ENCODE results near the gene TMEM50B. TPM values are rescaled to one million over a fixed set of nuclear protein-coding genes. Genes with fewer than 3 reads are reported as not detected.

Gene TMEM50B
- total RNA-seq, result 37.3 to 41.1 TPM (median 39.5 TPM) in 3 replicates

- no peak for TF ChIP-seq CTCF (IDR thresholded peaks at IDR 0.05; ENCODE audit: unreplicated experiment)
- H3K4me1 Mint-ChIP-seq, result peaks cover 11% of the 10 kb centered on the region
- peak within 1 kb of the TSS; percentile 98 for H3K27ac Mint-ChIP-seq
- DNase-seq (ENCODE audit: low spot score in 2 of 2, unreplicated experiment in 2 of 2), result peak; percentile 92 to 93
- no peaks in the 10 kb centered on the region for H3K9me3 Mint-ChIP-seq
- no peaks in the 10 kb centered on the region for H3K27me3 Mint-ChIP-seq (ENCODE audit: low read depth)
- H3K4me3 Mint-ChIP-seq, result peak within 1 kb of the TSS; percentile 92
- H3K36me3 Mint-ChIP-seq, result no peaks in the 10 kb centered on the region
These were observed at the start of gene TMEM50B for GRCh38 chr21:33479679-33480480. Gene TMEM50B (minus strand): TSS chr21:33479974. CDS start chr21:33468885, 11,089 bp downstream.

- Mint-ChIP-seq H3K27ac (no peak overlapping the region), H3K9me3 (no peaks in the 10 kb centered on the region), H3K4me1 (no peaks in the 10 kb centered on the region), H3K4me3 (no peak overlapping the region), H3K27me3 (ENCODE audit: low read depth) (no peaks in the 10 kb centered on the region), H3K36me3 (peaks cover 26% of the 10 kb centered on the region)
- DNase-seq (ENCODE audit: low spot score in 2 of 2, unreplicated experiment in 2 of 2), result no peak
- TF ChIP-seq CTCF (IDR thresholded peaks at IDR 0.05; ENCODE audit: unreplicated experiment), result no peak
These were observed 43.2 kb upstream of the TMEM50B start for GRCh38 chr21:33522953-33523349.

GRCh38 chr21:33522297-33522952, 42.7 kb upstream of the TMEM50B start:
- no peak overlapping the region for H3K27ac Mint-ChIP-seq
- no peak for TF ChIP-seq CTCF (IDR thresholded peaks at IDR 0.05; ENCODE audit: unreplicated experiment)
- no peak for DNase-seq (ENCODE audit: low spot score in 2 of 2, unreplicated experiment in 2 of 2)
- H3K4me3 Mint-ChIP-seq, result no peak overlapping the region
- no peaks in the 10 kb centered on the region for H3K27me3 Mint-ChIP-seq (ENCODE audit: low read depth)
- H3K9me3 Mint-ChIP-seq, result no peaks in the 10 kb centered on the region
- H3K36me3 Mint-ChIP-seq, result peaks cover 27% of the 10 kb centered on the region
- H3K4me1 Mint-ChIP-seq, result no peaks in the 10 kb centered on the region

- no peak overlapping the region for H3K27ac Mint-ChIP-seq
- H3K4me1 Mint-ChIP-seq, result no peaks in the 10 kb centered on the region
- peaks cover 42% of the 10 kb centered on the region for H3K36me3 Mint-ChIP-seq
- no peak for DNase-seq (ENCODE audit: low spot score in 2 of 2, unreplicated experiment in 2 of 2)
- H3K9me3 Mint-ChIP-seq, result no peaks in the 10 kb centered on the region
- no peak overlapping the region for H3K4me3 Mint-ChIP-seq
- TF ChIP-seq CTCF (IDR thresholded peaks at IDR 0.05; ENCODE audit: unreplicated experiment), result no peak
- no peaks in the 10 kb centered on the region for H3K27me3 Mint-ChIP-seq (ENCODE audit: low read depth)
These were observed 39.1 kb upstream of the TMEM50B start for GRCh38 chr21:33518899-33519298.

- TF ChIP-seq CTCF (IDR thresholded peaks at IDR 0.05; ENCODE audit: unreplicated experiment), result no peak
- Mint-ChIP-seq H3K4me3 (no peak overlapping the region), H3K27me3 (ENCODE audit: low read depth) (no peaks in the 10 kb centered on the region), H3K27ac (no peak overlapping the region), H3K36me3 (peaks cover 51% of the 10 kb centered on the region), H3K4me1 (no peaks in the 10 kb centered on the region), H3K9me3 (no peaks in the 10 kb centered on the region)
- DNase-seq (ENCODE audit: low spot score in 2 of 2, unreplicated experiment in 2 of 2), result no peak
These were observed 34.5 kb upstream of the TMEM50B start for GRCh38 chr21:33514229-33514628.

All from mesothelial cell of epicardium (in vitro differentiated cells).